Measurements from ENCODE around the gene RGS3.
"Not testable (repeated sequence)": the region's sequence is repeated elsewhere in the genome, so short reads cannot be mapped to it uniquely, and the experiment has no call there.

Gene RGS3

GRCh38 chr9:113463418-113464285 is at the start of gene RGS3:
Gene RGS3, plus strand, starts transcription at chr9:113463727. Its CDS starts 76 bp downstream, at chr9:113463803.
- DNase-seq (ENCODE audit: low read depth in 2 of 2): no peak

GRCh38 chr9:113416149-113416721 is 47.3 kb upstream of the RGS3 start:
- no peak for DNase-seq (ENCODE audit: low read depth in 2 of 2)

GRCh38 chr9:113417370-113417769 is 46.2 kb upstream of the RGS3 start:
- no peak for DNase-seq (ENCODE audit: low read depth in 2 of 2)

- no peak for DNase-seq (ENCODE audit: low read depth in 2 of 2)
These were observed 41.8 kb upstream of the RGS3 start for GRCh38 chr9:113421726-113422125.

- DNase-seq (ENCODE audit: low read depth in 2 of 2): no peak
These were observed 38.5 kb upstream of the RGS3 start for GRCh38 chr9:113425072-113425471.

GRCh38 chr9:113426701-113427100 is 36.8 kb upstream of the RGS3 start:
- DNase-seq (ENCODE audit: low read depth in 2 of 2): no peak

GRCh38 chr9:113427629-113428028 is 35.9 kb upstream of the RGS3 start:
- no peak for DNase-seq (ENCODE audit: low read depth in 2 of 2)

GRCh38 chr9:113428062-113428615 is 35.4 kb upstream of the RGS3 start:
- DNase-seq (ENCODE audit: low read depth in 2 of 2): no peak

- no peak for DNase-seq (ENCODE audit: low read depth in 2 of 2)
These were observed 32.3 kb upstream of the RGS3 start for GRCh38 chr9:113431191-113431590.

- DNase-seq (ENCODE audit: low read depth in 2 of 2): no peak
These were observed 26.6 kb upstream of the RGS3 start for GRCh38 chr9:113436728-113437515.

- DNase-seq (ENCODE audit: low read depth in 2 of 2): not testable (repeated sequence)
These were observed 25.8 kb upstream of the RGS3 start for GRCh38 chr9:113437716-113438115.

- no peak for DNase-seq (ENCODE audit: low read depth in 2 of 2)
These were observed 18.8 kb upstream of the RGS3 start for GRCh38 chr9:113444736-113445135.

- no peak for DNase-seq (ENCODE audit: low read depth in 2 of 2)
These were observed 17.2 kb upstream of the RGS3 start for GRCh38 chr9:113446323-113446740.

- no peak for DNase-seq (ENCODE audit: low read depth in 2 of 2)
These were observed 14.2 kb upstream of the RGS3 start for GRCh38 chr9:113449376-113449775.

- no peak for DNase-seq (ENCODE audit: low read depth in 2 of 2)
These were observed 11.4 kb upstream of the RGS3 start for GRCh38 chr9:113452113-113452605.

GRCh38 chr9:113454914-113455761 is 8.4 kb upstream of the RGS3 start:
- no peak for DNase-seq (ENCODE audit: low read depth in 2 of 2)

- DNase-seq (ENCODE audit: low read depth in 2 of 2): no peak
These were observed 7.3 kb upstream of the RGS3 start for GRCh38 chr9:113456235-113456634.

GRCh38 chr9:113461285-113461684 is 2.2 kb upstream of the RGS3 start:
- no peak for DNase-seq (ENCODE audit: low read depth in 2 of 2)

GRCh38 chr9:113461943-113462342 is 1.6 kb upstream of the RGS3 start:
- no peak for DNase-seq (ENCODE audit: low read depth in 2 of 2)

- DNase-seq (ENCODE audit: low read depth in 2 of 2): no peak
These were observed 693 bp upstream of the RGS3 start for GRCh38 chr9:113462781-113463286.

- no peak for DNase-seq (ENCODE audit: low read depth in 2 of 2)
These were observed 746 bp downstream of the RGS3 start for GRCh38 chr9:113464286-113464660.

Data from activated CD8-positive, alpha-beta memory T cell treated with anti-CD3 and anti-CD28 coated beads for 4 hours (primary cell).